GM13977 (cell line): Measurements from ENCODE around the gene TNFRSF6B.

Experiments
- DNase-seq: peaks from one replicate; pipeline ENCODE4 v3.0.0; 2012; ENCODE audit warnings: low spot score
- in situ Hi-C: fragments of 300-500 bp; cut with MboI; formaldehyde crosslinking; loops from one replicate; pipeline ENCODE4 v1.12.0; 2022; ENCODE audit warnings: low sequenced_read_pairs, low pct_unique_long_range_greater_than_20kb, mixed read lengths, inconsistent platforms; ENCODE audit not compliant: unreplicated experiment
- TF ChIP-seq, protein P1 (sequence below): IDR thresholded peaks from 2 replicates; pipeline ENCODE4 v1.5.1; 2012; ENCODE audit warnings: mild to moderate bottlenecking, control low read depth; ENCODE audit not compliant: insufficient read depth; ENCODE audit errors: extremely low read depth, missing control alignments

The TNFRSF6B gene

DNA sequence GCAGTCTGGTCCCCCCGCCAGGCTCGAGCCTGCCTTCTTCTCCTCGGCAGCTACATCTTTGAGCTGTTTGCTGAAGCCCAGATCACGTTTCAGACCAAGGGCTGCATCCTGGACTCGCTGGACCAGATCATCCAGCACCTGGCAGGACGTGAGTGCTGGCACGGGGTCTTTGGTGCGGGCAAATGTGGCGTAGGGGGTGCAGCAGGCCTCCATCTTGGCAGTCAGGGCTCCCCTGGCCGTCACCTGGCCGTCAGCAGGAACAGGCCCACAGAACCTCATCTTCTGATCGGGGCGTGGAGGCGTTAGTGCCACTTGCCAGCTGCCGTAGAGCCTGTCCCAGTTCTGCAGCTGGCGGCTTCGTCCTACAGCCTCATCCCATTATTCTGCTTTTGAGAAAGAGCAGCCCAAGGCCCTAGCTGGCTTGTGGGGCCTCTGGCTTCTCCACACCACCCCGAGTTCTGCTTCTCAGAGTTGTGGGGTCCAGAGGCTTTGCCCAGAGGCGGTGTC is 16.6 kb upstream of the TNFRSF6B start:
- TF ChIP-seq, protein P1, sequence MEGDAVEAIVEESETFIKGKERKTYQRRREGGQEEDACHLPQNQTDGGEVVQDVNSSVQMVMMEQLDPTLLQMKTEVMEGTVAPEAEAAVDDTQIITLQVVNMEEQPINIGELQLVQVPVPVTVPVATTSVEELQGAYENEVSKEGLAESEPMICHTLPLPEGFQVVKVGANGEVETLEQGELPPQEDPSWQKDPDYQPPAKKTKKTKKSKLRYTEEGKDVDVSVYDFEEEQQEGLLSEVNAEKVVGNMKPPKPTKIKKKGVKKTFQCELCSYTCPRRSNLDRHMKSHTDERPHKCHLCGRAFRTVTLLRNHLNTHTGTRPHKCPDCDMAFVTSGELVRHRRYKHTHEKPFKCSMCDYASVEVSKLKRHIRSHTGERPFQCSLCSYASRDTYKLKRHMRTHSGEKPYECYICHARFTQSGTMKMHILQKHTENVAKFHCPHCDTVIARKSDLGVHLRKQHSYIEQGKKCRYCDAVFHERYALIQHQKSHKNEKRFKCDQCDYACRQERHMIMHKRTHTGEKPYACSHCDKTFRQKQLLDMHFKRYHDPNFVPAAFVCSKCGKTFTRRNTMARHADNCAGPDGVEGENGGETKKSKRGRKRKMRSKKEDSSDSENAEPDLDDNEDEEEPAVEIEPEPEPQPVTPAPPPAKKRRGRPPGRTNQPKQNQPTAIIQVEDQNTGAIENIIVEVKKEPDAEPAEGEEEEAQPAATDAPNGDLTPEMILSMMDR, result no peak
- in situ Hi-C loops, result no loop called here
- no peak for DNase-seq

DNA sequence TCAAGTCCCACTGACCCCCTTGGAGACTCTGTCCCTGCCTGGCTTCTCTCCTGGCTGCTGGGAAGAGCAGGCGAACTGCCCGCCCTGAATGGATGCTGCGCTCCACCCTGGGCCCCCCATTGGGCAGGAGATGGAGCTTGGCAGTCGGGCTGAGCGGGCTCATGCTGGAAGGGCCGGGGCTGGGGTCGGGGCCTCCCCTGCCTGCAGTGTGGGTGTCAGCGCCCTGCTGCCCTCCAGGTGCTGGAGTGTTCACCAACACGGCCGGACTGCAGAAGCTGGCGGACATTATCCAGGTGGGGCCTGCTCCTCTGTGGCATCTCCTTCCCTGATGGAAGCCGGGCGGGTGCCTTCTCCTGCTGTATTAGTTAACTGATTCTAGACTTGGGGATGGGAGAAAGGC is 16.0 kb upstream of the TNFRSF6B start:
- no peak for DNase-seq
- in situ Hi-C loops, result no loop called here
- TF ChIP-seq, protein P1, result no peak

DNA sequence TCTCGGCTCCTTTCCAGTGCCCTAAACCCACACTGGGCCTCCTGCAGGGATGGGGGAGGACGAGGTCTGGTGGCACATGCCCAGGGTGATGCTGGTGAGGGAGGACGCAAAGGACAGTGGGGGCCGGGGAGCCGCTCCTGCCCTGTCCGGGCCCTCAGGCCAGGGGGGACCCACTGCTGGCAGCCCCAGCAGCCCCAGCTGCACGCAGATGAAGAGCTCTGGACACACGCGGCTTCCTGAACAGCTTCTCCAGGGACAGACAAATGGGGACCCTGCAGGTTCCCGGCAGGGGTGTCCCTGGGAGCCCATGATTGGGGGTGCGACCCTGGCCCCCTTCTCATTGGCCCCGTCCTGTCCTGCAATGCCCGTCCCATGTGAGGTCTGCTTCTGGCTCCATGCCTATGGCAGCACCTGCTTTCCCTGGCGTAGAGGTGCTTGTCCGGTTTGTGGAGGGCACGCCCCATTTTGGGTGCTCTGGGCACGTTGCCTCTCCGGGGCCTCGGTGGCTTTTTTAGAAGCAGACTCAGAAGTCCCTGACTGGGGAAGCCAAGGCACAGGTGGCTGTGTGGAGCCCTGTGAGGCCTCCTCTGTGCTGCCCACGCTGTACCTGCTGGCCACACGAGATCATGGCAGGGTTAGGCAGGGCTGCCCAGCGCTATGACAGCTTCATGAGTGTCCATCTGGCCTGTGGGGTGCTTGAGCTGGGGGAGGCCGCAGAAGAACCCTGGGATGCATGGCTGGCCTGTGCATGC is 15.4 kb upstream of the TNFRSF6B start:
- no peak for DNase-seq
- TF ChIP-seq, protein P1, result no peak
- in situ Hi-C loops, result no loop called here

DNA sequence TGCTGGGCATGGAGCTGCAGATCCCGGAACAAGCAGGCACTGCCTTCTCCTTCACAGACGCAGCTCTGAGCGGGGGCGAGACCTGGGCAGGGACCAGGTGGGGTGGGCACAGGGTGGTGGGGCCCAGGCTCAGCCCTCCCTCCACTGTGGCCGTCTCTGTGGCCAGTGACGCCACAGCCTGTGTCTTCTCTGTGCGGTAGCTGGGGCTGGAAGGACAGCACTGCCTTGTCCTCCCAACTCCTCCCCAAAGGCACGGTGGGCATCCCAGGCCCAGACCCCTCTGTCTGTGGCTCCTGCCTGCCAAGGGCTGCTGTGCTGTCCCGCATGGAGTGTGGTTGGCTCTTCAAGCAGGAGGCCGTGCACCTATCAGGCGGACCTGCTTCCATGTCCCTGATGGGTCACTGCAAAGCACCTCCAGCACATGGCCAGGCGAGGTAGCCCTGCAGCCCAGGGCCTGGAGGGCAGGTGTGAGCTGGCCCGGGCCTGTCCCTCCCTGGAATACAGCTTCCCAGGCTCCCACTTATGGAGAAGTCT is 14.8 kb upstream of the TNFRSF6B start:
- in situ Hi-C loops, result no loop called here
- TF ChIP-seq, protein P1, result no peak
- DNase-seq, result no peak

DNA sequence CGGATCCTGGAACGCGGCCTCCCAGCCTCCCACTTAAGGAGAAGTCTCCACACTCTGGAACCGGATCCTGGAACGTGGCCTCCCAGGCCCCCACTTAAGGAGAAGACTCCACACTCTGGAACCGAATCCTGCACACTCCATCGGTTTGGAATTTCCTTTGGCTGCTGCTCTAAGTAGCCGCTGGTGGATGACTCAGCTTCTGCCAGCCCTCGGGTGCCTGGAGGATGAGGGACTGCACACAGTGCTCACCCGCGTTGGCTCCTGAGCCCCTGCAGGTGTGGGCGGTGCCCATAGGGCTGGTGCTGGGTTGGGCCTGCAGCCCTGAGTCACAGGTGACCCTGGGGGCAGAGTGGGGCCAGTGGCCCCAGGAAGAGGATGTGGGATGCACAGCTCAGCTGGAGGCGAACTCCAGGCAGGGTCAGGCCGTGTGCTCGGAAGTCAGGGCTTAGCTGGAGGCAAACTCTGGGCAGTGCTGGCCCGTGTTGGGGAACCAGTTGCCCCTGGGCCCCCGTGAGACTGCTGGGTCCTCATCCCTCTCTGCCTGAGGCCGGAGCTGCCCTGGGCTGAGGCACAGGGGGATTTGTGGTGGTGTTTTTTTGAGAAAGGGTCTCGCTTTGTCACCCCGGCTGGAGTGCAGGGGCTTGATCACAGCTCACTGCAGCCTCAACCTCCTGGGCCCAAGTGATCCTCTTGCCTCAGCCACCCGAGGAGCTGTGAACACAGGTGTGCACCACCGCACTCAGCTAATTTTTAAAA is 13.9 kb upstream of the TNFRSF6B start:
- no peak for DNase-seq
- TF ChIP-seq, protein P1, result no peak
- in situ Hi-C loops, result no loop called here

DNA sequence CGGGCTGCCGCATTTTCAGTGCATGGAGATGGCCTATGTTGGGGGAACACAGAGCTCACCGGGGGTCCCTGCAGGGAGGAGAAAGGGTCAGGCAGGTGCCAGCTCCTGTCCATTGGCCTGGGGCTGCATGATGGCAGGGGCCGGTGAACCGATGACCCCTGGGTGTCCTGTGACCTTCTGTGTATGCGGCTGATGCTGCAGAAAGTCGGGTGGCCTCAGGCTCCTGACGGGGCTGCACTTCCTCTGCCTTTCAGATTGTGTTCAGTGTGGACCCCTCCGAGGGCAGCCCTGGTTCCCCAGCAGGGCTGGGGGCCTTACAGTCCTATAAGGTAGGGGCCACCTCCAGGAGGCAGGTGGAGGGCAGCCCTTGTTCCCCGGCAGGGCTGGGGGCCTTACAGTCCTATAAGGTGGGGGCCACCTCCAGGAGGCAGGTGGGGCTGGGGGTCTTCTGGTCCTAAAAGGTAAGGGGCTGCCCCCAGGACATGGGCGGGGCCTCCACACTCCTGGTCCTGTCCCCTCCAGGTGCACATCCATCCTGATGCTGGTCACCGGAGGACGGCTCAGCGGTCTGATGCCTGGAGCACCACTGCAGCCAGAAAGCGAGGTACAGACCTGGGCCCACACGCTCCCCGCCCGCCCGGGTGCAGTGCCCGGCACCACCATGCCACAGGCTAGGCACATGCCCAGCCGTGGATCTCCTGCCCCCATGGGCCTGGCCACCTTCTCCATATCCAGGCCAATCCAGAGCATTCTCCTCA is 11.0 kb upstream of the TNFRSF6B start:
- in situ Hi-C loops, result no loop called here
- TF ChIP-seq, protein P1, result no peak
- DNase-seq, result no peak
